ENCODE measurements around the gene NAP1L4.

Gene NAP1L4

DNA sequence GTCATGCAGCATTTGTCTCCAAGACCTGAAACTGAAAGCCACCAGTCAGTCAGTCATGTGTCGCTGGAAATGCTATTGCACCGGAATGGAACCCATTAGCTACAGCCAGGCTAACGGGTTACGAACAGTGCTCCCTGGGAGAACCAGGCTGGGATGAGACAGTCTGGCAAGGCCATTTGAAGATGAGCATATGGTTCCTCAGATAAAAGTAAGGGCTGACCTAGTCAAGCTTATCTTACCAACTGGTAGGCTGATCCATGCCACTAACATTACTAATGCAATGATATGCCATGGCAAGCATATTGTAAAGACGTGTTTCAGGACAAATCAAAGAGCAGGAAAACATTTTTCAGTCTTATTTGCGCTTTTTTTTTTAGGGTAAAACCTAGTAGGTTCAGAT, 28.4 kb downstream of the NAP1L4 start:
- H3K4me3 ChIP-seq (ENCODE audit: low read depth, low read length), result no peak overlapping the region
- no peak for DNase-seq (ENCODE audit: low read depth, low spot score)
- in situ Hi-C loops (cut with HindIII; ENCODE audit: low sequenced_read_pairs), result no loop called here
- TF ChIP-seq CTCF (IDR thresholded peaks at IDR 0.05; ENCODE audit: low read depth, low read length), result no peak

- no peak for TF ChIP-seq CTCF (IDR thresholded peaks at IDR 0.05; ENCODE audit: low read depth, low read length)
- in situ Hi-C loops (cut with HindIII; ENCODE audit: low sequenced_read_pairs), result no loop called here
- DNase-seq (ENCODE audit: low read depth, low spot score), result no peak
- H3K4me3 ChIP-seq (ENCODE audit: low read depth, low read length), result no peak overlapping the region
These were observed 28.9 kb downstream of the NAP1L4 start for GRCh38 chr11:2963112-2963754.

DNA sequence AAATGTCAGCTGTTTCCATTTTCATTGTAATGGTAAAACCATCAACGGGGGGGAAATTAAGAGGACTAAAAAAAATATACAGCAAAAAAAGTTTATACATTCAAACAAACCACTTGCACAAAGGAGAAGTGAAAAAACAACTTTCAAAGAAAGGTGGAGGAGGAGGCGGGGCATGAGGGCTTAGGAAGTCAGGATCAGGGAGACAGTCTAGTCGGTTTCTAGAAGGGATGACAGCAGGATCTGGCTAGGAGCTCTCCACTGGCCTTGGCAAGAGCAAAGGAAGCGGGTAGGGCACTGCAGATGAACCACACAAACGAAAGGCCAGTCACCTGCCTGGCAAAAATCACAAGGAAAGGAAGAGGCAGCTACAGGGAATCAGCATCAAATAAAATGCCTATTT, 31.0 kb downstream of the NAP1L4 start:
- no peak for DNase-seq (ENCODE audit: low read depth, low spot score)

DNA sequence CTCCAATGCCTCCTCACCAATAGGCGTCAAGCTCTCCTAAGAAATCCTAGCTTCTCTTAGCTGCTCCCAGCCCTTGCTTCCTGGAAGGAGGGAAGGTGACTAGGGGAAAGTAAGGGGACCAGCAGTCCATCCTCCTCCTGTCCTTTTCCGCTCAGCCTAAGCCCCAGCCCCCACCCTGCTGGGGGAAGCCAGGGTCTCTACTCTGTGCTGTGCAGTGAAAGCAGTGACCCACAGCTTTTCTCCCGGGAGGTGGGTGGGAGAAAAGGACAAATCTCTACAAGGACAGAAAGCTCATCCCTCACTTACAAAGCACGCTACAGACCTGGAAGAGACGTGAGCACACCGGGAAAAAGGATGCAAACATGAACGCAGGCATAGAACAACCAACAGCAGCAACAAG, 32.0 kb downstream of the NAP1L4 start:
- no peak overlapping the region for H3K4me3 ChIP-seq (ENCODE audit: low read depth, low read length)
- no peak for DNase-seq (ENCODE audit: low read depth, low spot score)
- in situ Hi-C loops (cut with HindIII; ENCODE audit: low sequenced_read_pairs), result no loop called here
- no peak for TF ChIP-seq CTCF (IDR thresholded peaks at IDR 0.05; ENCODE audit: low read depth, low read length)

More for the DNA sequence above, 31.0 kb downstream of the NAP1L4 start:
- in situ Hi-C loops (cut with HindIII; ENCODE audit: low sequenced_read_pairs), result no loop called here
- no peak for TF ChIP-seq CTCF (IDR thresholded peaks at IDR 0.05; ENCODE audit: low read depth, low read length)
- no peak overlapping the region for H3K4me3 ChIP-seq (ENCODE audit: low read depth, low read length)

DNA sequence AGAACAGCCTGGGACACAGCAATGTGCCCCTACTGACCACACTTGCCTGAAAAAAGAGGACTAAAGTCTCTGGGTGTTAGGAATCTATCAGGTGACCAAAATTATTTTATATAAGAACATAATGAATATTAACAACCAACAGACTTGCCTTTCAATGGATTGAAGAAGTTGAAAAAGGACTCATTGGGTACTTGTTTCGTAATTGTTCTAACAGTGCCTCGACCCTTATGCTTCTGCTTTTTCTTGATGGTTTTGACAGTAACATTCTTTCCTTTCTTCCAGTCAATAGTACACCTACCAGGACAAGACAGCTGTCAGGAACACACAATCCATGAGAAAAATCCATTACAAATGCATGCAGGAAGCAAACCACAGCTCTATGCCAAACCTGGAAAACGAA, 33.9 kb downstream of the NAP1L4 start:
- DNase-seq (ENCODE audit: low read depth, low spot score), result no peak
- in situ Hi-C loops (cut with HindIII; ENCODE audit: low sequenced_read_pairs), result no loop called here
- no peak for TF ChIP-seq CTCF (IDR thresholded peaks at IDR 0.05; ENCODE audit: low read depth, low read length)
- H3K4me3 ChIP-seq (ENCODE audit: low read depth, low read length), result no peak overlapping the region

DNA sequence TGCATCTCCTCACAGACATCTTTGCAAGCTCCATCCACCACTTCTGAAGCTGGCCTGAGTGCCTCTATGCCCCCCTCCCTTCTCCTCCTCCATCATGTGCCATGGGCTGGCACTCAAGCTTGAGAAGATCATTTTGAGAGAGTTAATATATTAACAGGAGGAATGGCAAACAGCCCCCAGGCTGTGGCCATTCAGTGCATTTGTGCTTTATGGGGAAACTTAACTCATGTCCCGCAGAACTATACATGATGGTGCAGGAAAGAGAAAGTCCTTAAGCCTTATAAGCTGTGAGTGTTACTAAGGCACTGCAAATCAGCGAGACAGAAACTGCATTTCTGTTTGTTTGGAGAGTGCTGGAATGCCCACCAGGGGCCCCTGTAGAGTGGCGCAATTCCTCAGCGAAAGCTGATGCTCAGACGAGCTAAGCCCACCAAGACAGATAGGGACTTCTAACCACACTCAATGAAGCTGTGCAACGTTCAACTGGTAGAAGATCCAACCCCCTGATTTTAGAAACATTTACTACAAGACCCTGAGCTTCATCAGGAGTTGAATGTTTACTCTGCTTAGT, 36.1 kb downstream of the NAP1L4 start:
- peak; percentile 33 for TF ChIP-seq CTCF (IDR thresholded peaks at IDR 0.05; ENCODE audit: low read depth, low read length)
- in situ Hi-C loops (cut with HindIII; ENCODE audit: low sequenced_read_pairs), result no loop called here

More for the DNA sequence above, 36.1 kb downstream of the NAP1L4 start:
- no peak overlapping the region for H3K4me3 ChIP-seq (ENCODE audit: low read depth, low read length)
- peak; percentile 41 for DNase-seq (ENCODE audit: low read depth, low spot score)
